KOPT-K1 (cell line): ENCODE data around the gene GPR68.
"Not testable (repeated sequence)": the region's sequence is repeated elsewhere in the genome, so short reads cannot be mapped to it uniquely, and the experiment has no call there.

Source experiments
- H3K27ac ChIP-seq: fragments of 200-600 bp; sonication (generic); 2 replicates; pipeline ENCODE4 v1.5.1; 2016; ENCODE audit warnings: antibody characterized with exemption, mild to moderate bottlenecking, low read depth, low read length; ENCODE audit not compliant: poor library complexity, severe bottlenecking
- H3K36me3 ChIP-seq: fragments of 200-600 bp; sonication (generic); 2 replicates; pipeline ENCODE4 v1.5.1; 2017; ENCODE audit warnings: antibody characterized with exemption, mild to moderate bottlenecking, low read length, moderate library complexity; ENCODE audit not compliant: insufficient read depth
- H3K9me3 ChIP-seq: fragments of 200-600 bp; sonication (generic); 2 replicates; pipeline ENCODE4 v1.5.1; 2017; ENCODE audit warnings: antibody characterized with exemption, low read length, mild to moderate bottlenecking; ENCODE audit not compliant: insufficient read depth, poor library complexity, severe bottlenecking

The GPR68 gene

DNA sequence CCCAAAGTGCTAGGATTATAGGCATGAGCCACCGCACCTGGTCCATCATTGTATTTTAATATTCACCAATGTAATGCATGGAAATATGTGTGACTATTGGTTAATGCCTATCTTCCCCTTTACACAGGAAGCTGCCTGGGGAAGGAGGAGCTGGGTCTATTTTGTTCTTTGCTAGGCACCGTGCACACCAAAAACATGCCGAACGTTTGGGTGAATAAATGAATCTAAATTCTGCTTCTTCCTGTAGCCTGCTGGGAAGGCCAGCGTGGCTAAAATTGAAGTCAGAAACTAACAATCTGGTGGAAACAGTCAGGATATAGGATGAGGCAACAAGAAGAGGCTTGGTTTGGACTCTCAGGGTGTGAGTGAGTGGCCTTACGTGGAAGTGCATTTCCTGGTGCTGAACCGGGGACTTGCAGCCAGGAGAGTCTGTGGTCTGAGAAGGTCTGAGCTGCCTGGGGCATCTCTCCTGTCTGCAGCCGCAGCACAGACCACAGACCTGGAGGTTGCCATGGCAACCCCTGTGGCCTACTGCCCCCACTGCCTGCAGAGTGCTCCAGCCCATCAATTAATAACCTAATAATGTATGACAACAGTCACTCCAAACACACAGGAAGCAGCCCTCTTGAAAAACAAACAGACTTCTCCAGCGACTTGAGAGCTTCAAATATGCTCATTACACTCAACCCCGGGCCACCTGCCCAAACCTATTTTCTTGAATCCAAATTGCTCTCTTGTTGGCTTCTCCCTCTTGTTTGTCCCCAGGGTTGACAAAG lies 5.5 kb upstream of the GPR68 start:
- no peaks in the 10 kb centered on the region for H3K36me3 ChIP-seq
- H3K9me3 ChIP-seq: no peaks in the 10 kb centered on the region
- H3K27ac ChIP-seq: peak overlapping the region; percentile 87

DNA sequence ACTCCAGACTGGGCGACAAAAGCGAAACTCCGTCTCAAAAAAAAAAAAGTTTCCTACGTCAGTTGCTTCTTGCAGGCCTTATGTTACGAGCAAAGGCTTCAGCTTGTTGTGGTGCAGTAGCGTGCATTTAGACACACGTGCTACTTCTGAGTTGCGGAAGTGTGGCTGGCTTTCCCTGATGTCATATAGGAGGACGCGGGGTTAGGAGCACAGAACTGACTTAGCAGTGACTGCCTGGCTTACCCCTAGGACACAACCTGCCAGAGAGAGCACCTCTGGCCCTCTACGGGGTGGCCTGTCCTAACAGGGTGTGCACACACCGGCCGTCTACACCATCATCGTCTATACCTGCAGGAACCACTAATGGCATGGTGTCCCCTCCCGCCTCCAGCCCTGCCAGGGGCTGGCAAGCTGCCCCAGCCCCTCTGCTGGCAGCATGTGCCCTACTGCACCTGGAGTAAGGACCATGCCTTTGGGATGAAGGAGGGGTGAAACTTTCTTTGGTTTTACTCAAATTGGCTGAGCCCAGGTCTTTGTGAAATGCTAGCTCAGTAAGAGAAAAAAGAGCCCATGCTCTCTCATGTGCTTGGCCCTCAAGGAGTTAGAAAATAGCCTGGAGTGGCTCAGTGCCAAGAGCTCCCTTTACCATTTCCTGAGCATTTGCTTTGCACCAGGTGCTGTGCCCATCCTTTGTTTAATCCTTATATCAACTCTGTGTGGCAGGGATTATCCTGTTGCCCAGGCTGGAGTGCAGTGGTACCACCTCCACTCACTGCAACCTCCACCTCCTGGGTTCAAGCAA lies 1.7 kb upstream of the GPR68 start:
- Histone ChIP-seq H3K27ac (peak overlapping the region; percentile 88), H3K36me3 (no peaks in the 10 kb centered on the region), H3K9me3 (no peaks in the 10 kb centered on the region)

DNA sequence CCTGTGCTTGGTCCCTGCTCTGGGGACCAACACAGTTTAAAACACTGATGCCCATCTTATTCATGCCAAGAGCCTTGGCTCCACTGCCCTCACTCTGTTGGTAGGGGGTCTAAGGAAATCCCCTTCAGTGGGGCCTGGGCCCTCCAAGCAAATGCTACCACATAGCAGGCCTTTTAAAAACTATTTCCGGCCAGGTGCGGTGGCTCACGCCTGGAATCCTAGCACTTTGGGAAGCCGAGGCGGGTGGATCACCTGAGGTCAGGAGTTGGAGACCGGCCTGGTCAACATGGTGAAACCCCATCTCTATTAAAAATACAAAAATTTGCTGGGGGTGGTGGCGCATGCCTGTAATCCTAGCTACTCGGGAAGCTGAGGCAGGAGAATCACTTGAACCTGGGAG lies 1.1 kb upstream of the GPR68 start:
- not testable (repeated sequence) for H3K36me3 ChIP-seq, H3K9me3 ChIP-seq
- peak overlapping the region; percentile 88 for H3K27ac ChIP-seq

DNA sequence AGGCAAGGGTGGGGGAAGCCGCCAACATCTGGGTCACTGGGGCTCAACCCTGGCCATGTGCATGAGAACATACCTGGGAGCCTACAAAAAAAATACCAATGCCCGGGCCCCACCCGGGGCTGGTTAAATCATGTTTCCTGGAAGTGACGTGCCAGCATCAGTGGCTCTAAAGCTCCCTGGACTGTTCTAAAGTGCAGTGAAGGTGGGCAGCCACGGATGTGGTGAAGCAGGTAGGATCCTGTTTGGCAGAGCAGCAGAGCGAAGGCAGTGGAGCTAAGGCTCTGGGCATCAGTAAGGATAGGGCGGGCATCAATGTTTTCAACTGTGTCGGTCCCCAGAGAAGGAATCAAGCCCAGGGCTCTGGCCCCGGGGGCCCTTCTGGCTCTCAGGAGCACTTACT lies 525 bp upstream of the GPR68 start:
- H3K36me3 ChIP-seq: no peaks in the 10 kb centered on the region
- H3K27ac ChIP-seq: peak overlapping the region; percentile 88
- H3K9me3 ChIP-seq: no peaks in the 10 kb centered on the region

DNA sequence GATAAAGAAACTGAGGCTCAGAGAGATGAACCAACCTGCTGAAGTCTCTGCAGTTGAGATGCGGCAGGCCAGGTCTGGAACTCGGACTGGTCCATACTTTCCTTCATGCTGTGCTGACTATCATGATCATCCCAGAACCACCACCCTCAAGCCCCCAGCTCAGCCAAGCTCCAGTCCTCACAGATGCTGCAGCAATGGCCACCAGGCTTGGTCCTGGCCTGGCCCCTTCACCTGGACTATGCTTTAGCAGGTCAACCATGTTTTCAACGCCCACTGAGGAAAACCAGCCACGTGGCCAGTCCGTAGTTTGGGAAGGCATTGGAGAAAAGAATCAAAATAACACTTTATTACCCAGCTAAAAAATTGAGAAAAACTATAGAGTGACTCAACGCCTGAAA lies 1.4 kb downstream of the GPR68 start:
- peaks cover 4% of the 10 kb centered on the region; the same call in 1 of the 2 replicates for H3K36me3 ChIP-seq
- no peaks in the 10 kb centered on the region for H3K9me3 ChIP-seq
- H3K27ac ChIP-seq: peak overlapping the region; percentile 88

DNA sequence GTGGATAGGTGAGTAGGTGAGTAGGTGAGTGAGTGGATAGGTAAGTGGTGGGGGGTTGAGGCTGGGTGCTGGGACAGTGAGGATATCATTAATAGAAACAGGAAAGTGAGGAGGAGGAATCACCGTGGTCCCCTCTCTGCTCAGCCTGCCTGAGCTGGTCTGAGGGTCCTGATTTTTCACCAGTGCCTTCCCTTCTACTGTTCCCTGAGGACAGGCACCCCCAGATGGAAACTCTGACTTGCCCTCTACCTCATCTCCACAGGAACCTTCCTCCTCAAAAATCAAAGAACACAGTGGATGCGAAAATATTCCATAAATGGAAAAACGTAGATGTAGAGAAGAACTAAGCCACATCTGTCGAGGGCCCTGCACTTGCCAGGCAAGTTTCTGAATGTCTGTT lies 1.9 kb downstream of the GPR68 start:
- H3K27ac ChIP-seq: peak overlapping the region; percentile 88
- peaks cover 4% of the 10 kb centered on the region; the same call in 1 of the 2 replicates for H3K36me3 ChIP-seq
- H3K9me3 ChIP-seq: no peaks in the 10 kb centered on the region

DNA sequence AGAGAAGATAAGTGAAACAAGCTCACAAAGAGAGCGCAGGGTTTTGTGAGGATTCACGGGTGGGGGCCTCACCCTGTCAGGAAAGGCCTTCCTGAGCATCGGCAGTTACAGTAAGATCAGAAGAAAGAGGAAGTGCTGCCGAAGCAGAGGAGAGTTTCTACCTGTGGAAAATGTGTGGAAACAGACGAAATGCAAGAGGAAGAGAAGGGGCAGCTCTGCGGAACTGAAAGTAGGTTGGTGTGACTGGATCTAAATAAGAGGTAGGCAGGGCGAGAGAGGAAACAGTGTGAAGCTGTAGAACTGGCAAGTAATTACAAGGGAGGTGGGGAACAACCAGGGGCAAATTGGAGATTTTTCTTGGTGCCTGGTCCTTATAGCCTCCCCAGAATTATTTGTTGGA lies 2.6 kb downstream of the GPR68 start:
- peak overlapping the region; percentile 88 for H3K27ac ChIP-seq
- peaks cover 4% of the 10 kb centered on the region; the same call in 1 of the 2 replicates for H3K36me3 ChIP-seq
- no peaks in the 10 kb centered on the region for H3K9me3 ChIP-seq

DNA sequence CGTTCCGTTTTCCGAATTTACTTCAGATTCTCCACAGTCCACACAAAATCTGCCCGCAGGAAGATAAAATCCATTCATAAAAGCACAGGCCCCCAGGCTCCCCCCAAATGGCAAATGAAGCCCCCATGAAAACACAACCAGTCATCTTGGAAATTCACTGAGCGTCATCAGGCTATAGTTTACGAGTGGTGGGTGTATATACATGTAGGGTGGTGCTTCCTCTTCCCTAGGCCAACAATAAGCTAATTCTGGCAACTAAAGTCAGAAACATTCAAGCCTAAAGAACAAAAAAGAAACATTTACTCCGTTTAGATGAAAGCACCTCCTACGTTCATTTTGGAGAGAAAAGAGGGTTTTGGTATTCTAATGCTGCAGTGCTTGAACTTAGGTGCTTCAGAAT lies 5.8 kb downstream of the GPR68 start:
- no peaks in the 10 kb centered on the region for H3K9me3 ChIP-seq

DNA sequence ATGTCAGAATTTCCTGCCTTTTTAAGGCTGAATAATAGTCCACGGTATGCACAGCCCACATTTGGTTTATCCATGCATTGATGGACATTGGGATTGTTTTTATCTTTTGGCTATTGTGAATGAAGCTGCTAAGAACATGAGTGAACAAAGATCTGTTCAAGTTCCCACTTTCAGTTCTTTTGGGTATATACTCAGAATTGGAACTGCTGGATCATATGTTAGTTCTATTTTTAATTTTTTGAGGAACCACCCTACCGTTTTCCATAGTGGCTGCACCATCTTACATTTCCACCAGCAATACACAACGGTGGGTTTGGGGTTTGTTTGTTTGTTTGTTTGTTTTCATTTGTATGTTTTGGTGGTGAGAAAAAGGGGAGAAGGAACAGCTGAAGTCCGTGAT lies 6.4 kb downstream of the GPR68 start:
- no peak overlapping the region for H3K27ac ChIP-seq
- H3K36me3 ChIP-seq: peaks cover 24% of the 10 kb centered on the region; the same call in 1 of the 2 replicates
- H3K9me3 ChIP-seq: no peaks in the 10 kb centered on the region

More for the DNA sequence above, 5.8 kb downstream of the GPR68 start:
- H3K27ac ChIP-seq: no peak overlapping the region
- H3K36me3 ChIP-seq: peaks cover 18% of the 10 kb centered on the region; the same call in 1 of the 2 replicates

DNA sequence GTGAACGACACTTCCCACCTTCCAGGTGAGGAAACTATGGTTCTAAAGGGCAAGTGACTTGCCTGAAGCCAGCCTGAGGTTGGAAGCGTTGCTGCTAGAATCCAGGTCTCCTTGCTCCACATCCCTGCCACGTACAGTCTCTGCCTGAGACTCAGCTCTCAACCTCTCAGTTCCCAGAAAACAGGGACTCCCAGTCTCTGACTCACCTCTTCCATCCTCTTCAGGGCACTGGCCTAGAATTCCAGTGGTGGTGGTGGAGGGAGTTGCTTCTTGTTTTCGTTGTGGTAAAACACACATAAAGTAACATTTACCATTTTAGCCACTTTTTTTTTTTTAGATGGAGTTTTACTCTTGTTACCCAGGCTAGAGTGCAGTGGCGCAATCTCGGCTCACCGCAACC lies 7.3 kb downstream of the GPR68 start:
- Histone ChIP-seq H3K9me3 (no peaks in the 10 kb centered on the region), H3K36me3 (peaks cover 33% of the 10 kb centered on the region), H3K27ac (no peak overlapping the region)

DNA sequence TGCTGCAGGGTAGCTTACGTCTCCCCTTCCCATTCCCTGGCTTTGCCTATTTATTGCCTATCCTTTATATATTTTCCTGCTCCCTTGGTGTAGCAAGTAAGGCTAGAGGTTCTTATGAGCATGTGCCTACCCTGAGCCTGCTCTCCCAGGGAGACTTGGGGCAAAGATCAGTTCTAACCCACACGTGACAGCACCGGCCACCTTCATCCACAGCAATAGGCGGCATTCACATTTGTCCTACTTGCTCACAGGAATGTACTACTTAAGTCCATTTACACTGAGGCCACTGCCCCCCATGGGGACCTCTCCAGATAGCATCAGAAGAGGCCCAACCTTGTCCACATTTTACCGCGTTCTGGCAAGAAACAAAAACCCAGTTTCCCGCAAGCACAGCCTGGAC lies 8.7 kb downstream of the GPR68 start:
- Histone ChIP-seq H3K36me3 (peaks cover 43% of the 10 kb centered on the region), H3K9me3 (no peaks in the 10 kb centered on the region), H3K27ac (no peak overlapping the region)

DNA sequence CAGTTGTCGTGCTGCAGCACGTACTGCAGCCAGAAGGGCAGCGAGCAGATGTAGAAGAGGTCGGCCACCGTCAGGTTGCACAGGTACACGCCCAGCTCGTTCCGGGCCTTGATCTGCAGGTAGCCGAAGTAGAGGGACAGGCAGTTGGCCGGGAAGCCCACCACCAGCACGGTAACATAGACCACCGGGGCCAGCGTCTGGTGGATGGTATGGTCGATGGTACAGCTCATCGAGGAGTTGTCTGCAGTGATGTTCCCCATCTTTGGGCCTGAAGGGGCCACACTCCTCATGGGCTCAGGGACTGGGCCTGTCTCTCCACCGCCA lies 9.8 kb downstream of the GPR68 start:
- H3K27ac ChIP-seq: no peak overlapping the region
- peaks cover 43% of the 10 kb centered on the region for H3K36me3 ChIP-seq
- no peaks in the 10 kb centered on the region for H3K9me3 ChIP-seq

DNA sequence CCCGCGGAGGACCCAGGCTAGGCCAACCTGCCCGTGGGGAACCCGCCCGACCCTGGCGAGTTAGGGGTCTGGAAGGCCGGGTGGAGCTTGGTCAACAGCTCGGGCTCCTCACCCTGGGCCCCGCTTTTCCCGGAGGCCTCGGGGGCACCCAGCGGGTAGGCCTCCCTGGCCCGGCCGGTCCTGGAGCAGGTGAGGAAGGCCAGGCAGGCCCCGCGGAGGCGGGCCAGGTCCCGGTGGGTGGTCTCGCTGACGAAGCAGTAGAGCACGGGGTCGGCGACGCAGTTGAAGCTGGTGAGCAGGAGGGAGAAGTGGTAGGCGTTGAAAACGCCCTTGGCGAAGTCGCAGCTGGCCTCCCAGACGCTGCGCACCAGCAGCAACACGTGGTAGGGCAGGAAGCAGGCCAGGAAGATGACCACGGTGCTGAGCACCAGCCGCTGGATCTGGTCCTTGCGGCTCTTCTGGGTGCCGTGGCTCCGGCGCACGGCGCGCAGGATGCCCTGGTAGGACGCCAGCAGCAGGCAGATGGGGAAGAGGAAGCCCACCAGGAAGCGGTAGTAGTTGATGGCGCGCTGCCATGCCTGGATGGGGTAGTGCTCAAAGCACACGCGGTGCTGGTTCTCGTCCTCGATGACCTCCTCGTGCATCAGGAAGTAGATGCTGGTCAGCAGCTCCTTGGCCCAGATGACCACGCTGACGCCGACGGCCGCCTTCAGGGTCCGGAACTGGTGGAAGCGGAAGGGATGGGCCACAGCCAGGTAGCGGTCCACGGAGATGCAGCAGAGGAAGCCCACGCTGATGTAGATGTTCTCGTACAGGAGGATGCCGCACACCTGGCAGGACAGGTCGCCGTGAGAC lies 10.3 kb downstream of the GPR68 start:
- Histone ChIP-seq H3K27ac (no peak overlapping the region), H3K9me3 (no peaks in the 10 kb centered on the region), H3K36me3 (peaks cover 43% of the 10 kb centered on the region)

DNA sequence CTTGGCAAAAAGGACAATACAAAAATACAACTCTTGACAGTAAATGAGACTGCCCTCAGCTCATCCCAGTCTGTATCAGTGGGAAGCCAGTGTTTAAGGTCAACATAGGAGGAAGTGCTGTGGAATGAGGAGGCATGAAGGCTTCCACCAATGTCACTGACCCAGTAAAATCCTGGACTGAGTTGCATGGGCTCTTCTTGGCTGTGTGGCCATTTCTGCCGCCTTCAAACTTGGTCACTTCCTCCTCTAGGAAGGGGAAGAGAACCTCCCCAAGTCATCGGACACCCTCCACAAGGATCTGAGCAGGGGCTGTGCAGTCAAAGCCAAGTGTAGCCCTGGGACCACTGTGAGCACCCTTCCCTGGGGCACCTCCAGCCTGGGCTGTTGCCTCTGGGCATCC lies 11.9 kb downstream of the GPR68 start:
- H3K27ac ChIP-seq: peak overlapping the region; percentile 82
- H3K36me3 ChIP-seq: peaks cover 39% of the 10 kb centered on the region
- no peaks in the 10 kb centered on the region for H3K9me3 ChIP-seq

DNA sequence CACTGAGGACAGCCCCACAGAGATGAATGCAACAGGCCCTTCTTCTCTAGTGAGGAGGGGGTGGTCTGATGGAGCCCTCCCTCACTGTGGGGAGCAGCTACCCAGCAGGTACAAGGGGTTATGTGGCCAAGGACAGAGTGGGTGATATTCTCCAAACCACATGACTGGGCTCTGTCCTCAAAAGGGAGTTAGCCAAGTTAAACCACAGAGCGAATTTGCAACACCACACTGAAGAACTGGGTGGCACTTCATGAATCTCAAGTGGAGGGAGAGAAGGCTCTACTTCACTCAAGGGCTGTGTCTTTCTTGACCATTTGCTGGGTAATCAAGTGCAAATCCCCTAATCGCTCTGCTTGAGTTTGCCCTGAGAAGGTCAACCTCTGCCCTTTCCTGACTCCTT lies 12.5 kb downstream of the GPR68 start:
- Histone ChIP-seq H3K27ac (peak overlapping the region; percentile 82), H3K36me3 (peaks cover 39% of the 10 kb centered on the region), H3K9me3 (no peaks in the 10 kb centered on the region)
